Nucleus accumbens (tissue), 56 donors: Measurements from ENCODE around the gene NRIP3.
"Not testable (repeated sequence)": the region's sequence is repeated elsewhere in the genome, so short reads cannot be mapped to it uniquely, and the experiment has no call there.

Source experiments
- DNase-seq, 56 donors: peaks; one replicate each; lab custom pipeline; 2025; lab: John Stamatoyannopoulos, UW

Gene NRIP3

GRCh38 chr11:8979365-8979764, 24.4 kb downstream of the NRIP3 start:
- DNase-seq = not testable (repeated sequence)

GRCh38 chr11:8973121-8973520, 30.7 kb downstream of the NRIP3 start:
- no peak for DNase-seq

DNA sequence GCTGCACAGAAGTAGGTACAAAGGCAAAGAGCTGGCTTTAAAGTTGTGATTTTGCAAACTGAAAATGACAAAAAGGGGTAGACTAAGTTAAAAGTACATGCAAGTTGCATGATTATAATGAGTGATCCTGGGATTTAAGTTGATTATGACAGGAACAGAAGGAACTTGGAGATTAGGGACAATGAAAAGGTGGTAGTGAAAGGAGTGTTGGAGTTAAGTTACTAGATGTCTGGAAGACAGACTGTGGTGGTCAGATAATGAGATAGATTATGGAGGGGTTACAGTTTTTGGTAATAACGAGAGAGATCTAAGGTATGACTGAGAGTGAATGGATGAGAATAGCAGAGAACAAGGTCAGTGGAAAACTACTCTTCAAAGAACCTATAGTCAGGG, 31.9 kb downstream of the NRIP3 start:
- DNase-seq = no peak

- no peak for DNase-seq
Observed at GRCh38 chr11:8971196-8971923, 32.4 kb downstream of the NRIP3 start.

GRCh38 chr11:8967184-8967583, 36.6 kb downstream of the NRIP3 start:
- DNase-seq = no peak

DNA sequence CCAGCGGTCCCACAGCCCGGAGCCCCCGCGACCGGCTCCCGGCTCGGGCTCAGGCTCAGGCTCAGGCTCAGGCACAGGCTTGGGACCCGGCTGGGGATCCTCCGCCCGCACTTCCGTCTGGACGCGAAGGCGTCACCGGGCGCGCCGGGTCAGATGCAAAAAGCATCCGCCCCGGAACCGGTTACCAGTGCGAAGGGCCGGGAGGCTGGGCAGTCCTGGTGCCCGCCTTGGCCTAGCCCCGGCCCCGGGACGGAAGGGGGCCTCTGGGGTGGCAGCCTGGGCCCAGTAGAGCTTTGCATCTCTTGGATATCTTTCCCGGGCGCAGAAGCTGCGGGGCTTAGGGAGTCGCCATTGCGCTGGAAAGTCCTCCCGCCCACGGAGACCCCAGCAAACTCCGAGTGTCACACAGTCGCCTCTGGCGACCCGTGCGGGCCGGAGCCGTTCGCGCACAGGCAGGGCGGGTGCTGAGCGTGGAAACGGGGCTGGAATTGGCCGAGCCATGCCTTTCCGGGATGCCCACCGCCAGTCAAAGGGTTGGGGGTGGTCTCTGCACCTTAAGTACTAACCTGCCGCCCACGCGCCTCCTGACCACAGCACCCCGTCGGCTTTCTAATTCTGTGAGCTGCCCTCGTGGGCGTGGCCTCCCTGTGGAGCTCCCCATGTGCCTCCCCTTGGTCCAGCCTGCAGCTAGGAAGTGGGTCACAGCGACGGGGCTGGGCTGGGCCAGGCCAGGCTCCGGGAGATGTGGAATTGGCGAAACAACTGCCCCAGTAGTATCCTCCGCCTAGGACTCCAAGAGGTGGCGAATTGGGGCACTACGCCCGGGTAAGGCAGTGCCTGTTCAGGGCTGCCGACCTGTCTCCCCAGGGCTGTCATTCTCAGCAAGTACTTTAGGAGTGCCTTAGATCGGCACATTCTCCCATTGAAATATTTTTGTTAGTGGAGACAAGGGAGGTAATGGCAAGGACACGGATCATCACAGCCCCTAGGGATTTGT, 39.2 kb downstream of the NRIP3 start, which contains the start of gene TMEM9B:
Gene TMEM9B (minus strand): TSS at position 119 of the 997 bp plus-strand sequence. CDS start 129 bp downstream, outside the sequence.
- peak; percentile 27 to 92 (median 84) for DNase-seq

GRCh38 chr11:8963569-8964323, 40.1 kb downstream of the NRIP3 start:
- DNase-seq = peak in 38 of 56 donors; percentile 27 to 91 (median 82)

- DNase-seq = no peak
Observed at GRCh38 chr11:8962841-8963240, 41.0 kb downstream of the NRIP3 start.

DNA sequence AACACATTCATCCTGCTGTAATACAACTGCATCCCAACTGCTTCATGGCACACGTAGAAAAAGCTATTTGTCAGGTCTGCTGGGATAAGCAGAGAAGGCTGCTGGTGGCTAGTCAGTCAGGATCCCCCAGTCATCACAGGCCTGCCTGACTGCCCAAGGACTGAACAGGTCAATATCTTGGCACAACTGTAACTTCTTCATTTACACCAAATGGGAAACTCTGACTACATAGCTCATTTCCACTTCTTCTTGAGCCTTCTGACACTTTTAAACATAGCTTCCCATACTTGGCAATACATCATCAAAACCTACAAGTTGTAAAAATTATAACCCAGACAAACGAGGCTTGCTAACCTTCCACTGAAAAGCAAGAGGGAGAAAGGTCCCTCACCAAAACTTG, 42.4 kb downstream of the NRIP3 start:
- no peak for DNase-seq

GRCh38 chr11:8959546-8960166, 44.1 kb downstream of the NRIP3 start:
- DNase-seq = peak in 3 of 56 donors; percentile 2 to 7 (median 5)

DNA sequence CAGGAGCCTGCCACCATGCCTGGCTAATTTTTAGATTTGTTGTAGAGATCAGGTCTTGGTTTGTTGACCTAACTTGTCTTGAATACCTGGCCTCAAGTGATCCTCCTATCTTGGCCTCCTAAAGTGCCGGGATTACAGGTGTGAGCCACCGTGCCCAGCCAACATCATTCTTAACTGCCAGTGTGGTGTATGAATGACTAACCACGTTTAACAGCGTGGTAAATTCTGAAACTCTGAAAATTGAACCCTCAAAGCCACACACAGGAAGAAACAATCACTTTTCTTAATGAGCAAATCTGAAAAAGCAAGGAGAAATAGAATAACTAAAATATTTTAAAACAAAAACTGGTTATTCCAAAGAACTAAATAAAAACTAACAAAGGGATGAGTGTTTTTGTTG, 46.9 kb downstream of the NRIP3 start:
- no peak for DNase-seq

DNA sequence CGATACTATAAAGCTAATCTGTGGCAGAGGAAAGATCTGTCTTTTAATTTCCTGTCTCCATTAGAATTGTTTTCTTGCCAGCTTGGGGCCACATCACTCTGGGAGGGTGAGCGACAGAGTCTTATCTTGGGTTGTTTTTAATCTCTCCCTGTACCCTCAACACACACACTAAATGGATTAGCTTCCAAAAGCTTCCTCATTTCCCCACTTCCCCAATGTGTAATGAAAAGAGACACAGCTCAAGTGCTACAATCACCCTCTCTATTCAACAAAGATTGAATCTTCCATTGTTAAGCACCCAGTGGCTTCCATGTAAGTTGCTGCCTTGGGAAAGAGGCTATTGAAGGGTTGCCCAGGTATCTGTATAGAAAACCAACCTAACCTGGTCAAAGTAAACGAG, 54.9 kb downstream of the NRIP3 start:
- DNase-seq = no peak

- DNase-seq = no peak
Observed at GRCh38 chr11:8947230-8947943, 56.4 kb downstream of the NRIP3 start.

GRCh38 chr11:8942518-8943066, 61.2 kb downstream of the NRIP3 start, which contains the start of gene ASCL3:
Gene ASCL3 (minus strand): TSS chr11:8943016. CDS start chr11:8938161, 4,855 bp downstream.
- no peak for DNase-seq

- DNase-seq = no peak
Observed at GRCh38 chr11:8941341-8942103, 62.3 kb downstream of the NRIP3 start.

- no peak for DNase-seq
Observed at GRCh38 chr11:8937659-8938058, 66.1 kb downstream of the NRIP3 start.

DNA sequence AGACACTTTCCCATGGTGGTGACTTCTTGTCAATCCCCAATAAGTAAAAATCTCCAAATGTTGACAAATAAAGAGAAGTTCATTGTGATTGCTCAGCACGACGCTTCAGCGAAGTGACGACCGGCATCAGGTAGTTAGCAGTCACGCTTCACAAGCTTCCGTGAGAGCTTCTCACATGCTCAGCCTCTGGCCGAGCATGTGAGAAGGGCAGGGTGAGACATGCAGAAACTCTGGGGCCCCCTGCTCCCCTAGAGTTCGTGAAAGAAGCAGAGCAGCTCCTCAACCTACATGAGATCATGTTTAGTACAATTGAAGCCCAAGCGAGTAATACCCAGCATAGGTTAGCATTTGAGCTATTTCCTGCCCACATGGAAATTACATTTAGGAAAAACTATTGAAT, 66.6 kb downstream of the NRIP3 start:
- DNase-seq = no peak

DNA sequence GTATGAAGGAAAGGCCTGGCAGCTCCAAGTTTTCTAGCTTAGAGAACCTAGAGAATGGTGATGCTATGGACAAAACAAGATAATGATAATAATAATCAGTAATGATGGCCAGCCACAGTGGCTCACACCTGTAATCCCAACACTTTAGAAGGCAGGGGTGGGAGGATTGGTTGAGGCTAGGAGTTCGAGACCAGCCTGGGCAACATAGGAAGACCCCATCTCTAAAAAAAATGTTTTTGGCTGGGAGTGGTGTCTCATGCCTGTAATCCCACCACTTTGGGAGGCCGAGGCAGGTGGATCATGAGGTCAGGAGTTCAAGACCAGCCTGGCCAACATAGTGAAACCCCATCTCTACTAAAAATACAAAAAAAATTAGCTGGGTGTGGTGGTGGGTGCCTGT, 68.0 kb downstream of the NRIP3 start:
- DNase-seq = not testable (repeated sequence)
